Inferior parietal cortex (tissue), 1 donor: ENCODE data around the gene PAQR7.

Experiments used
- DNase-seq: peaks from one replicate; pipeline ENCODE4 v3.0.0-alpha.2; 2016; ENCODE audit errors: extremely low spot score

The PAQR7 gene

GRCh38 chr1:25875154-25875855 is at the start of gene PAQR7:
Gene PAQR7 (minus strand): TSS chr1:25875708. CDS start chr1:25863839, 11,869 bp downstream.
- DNase-seq = peak; percentile 73

DNA sequence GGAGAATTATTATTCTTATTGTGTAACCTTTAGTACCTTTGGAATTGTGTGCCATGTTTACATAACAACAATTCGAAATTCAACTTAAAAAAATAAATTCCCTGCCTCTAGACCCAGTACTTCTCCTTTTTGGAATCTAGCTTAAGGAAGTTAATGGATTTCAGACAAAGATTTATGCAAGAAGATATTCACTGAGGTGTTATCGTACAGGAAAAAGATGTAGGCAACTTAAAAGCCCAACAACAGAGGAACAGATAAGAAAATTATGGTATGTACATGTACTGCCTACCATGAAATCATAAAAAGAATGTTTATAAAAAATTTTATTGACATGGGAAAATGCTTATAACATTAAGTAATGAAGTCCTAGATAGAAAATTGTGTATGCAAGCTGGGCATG is 48.9 kb upstream of the PAQR7 start:
- DNase-seq = no peak

- DNase-seq = no peak
Observed at GRCh38 chr1:25922971-25923552, 47.6 kb upstream of the PAQR7 start.

GRCh38 chr1:25922056-25922970 is 46.8 kb upstream of the PAQR7 start:
- no peak for DNase-seq

DNA sequence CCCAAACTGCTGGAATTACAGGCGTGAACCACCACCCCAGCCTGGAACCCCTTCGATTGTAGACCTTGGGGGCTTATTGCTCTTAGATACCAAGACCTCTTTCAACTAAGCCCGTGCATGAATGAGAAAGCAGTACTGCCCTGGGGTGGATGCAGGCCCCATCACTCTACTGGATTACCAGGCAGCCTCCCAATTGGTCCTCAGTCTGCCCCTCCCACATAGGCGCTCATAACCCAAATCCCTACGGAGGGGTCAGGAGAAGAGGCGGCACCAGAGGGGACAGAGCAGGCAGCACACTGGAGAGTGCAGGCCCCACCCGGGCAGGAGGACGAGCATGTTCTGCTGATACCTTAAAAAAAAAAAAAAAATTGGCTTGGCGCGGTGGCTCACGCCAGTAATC is 43.1 kb upstream of the PAQR7 start:
- DNase-seq = no peak

DNA sequence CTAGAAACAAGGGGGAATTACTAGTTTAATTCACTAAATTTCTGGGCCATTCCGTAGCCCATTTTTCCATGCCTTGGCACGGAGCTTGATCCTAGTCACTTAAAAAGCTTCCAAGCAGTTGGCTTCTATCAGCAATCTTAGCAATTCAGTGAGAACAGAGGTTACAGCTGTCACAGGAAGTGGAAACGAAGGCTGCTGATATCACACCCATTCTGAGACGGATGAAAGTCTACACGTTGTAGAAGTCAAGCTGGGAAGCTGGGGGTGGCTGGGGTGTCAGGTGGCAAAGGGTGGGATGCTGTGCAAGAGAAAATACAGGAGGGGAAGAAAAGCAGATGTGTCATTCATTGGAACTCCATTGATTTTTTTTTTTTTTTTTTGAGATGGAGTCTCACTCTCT is 42.5 kb upstream of the PAQR7 start:
- DNase-seq = no peak

- DNase-seq = no peak
Observed at GRCh38 chr1:25916460-25916859, 41.0 kb upstream of the PAQR7 start.

DNA sequence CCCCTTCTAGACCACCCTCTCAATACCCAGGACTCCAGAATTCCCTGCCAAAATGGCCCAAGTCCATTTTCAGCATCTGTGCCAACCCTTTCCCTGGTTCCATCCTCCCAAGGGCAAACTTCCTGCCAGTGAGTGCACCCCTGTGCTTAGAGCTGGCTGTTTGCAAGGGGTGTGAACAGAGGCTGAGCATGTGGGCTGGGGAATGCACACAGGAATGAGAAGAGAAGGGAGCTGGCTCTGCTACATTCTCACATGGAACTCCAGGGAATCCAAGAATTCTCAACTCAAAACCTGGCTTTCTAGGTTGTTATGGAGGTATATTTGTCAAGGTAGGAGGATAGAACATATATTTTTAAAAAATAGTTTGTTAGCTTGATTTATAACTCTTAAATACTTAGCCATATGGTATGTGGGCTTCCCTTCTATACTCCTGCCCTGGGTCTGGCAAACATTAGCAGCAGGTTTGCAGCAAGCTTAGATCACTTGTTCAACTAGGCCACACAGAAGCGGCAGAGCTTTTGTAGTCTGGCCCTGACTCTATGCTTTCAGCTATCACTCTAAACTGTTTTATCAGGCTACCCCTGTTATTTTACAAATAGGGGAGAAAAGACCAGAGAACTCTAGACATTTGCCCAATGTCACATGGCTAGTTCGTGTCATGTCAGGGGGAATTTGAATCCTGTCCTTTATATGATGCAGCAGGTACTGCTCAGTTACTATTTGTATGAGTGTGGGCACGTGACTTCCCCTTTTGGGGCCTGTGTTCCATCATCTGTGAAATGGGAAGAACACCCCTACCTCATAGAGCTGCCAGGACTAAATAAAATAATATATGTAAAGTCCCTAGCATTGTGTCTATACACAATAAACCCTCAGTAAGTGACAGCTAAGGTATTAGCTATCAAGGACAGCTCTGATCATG is 38.8 kb upstream of the PAQR7 start:
- DNase-seq = no peak

DNA sequence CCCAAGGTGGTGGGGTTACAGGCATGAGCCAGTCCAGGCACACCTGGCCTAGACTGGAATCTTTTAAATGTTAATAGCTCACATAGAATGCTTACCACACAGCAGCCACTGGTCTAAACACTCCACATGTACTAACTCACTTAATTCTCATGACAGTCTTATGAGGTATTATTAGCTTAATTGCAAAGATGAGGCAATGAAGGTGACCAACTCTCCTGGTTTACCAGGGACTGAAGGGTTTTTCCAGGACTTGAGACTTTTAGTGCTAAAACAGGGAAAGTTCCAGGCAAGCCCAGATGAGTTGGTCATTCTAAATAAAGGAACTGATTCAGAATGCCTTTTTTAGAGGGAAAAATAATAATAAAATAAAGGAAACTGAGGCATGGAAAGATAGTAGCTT is 37.7 kb upstream of the PAQR7 start:
- no peak for DNase-seq

DNA sequence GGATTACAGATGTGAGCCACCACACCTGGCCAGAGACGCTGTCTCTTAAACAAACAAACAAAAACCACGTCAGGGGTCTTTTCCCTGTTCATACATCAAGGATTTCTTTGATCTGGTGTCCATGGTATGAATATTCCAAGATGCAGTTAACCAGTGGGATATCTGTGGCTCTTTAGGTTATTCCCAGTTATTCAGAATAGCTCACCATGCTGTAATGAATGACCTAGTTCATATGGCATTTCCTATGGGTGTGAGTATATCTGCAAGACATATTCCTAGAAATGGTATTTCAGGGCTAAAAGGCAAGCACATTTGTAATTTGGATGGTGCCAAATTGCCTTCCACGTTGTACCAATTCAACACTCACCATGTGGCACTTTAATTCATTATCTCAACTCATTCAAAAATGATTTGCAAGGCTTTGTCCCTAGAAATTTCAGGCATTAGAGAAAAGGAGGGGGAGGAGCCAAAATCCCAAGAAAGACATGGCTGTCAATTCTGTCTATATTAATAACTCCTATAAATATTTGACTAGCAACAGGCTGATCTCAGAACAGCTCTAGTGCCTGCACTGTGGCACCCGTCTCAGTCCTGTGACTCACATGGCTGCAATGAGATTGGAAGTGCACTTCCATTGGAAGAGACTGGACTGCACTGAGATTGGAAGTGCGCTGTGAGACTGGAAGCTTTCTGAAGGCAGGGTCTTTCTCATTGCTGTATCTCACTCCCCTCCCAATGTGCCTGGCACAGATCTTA is 36.7 kb upstream of the PAQR7 start:
- no peak for DNase-seq

- no peak for DNase-seq
Observed at GRCh38 chr1:25911162-25911561, 35.7 kb upstream of the PAQR7 start.

- no peak for DNase-seq
Observed at GRCh38 chr1:25909040-25909439, 33.5 kb upstream of the PAQR7 start.

DNA sequence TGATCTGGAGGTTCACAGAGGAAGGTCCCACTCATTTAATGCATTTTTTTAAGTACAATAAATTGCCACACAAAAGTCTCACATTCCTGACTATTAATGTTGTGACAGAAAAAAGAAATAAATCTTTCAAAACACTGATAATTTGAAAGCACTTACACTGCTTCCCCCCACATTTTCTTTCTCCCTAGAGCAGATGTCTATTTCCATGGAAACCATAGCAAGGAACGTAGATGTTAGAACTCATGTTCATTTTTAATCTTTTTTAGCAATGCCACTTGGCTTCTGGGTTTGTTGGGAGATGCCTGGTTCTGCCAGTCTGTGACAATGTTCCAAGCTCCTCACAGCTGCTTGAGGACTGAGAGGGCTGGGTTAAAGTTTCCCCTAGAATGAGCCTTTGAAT is 32.7 kb upstream of the PAQR7 start:
- DNase-seq = no peak

DNA sequence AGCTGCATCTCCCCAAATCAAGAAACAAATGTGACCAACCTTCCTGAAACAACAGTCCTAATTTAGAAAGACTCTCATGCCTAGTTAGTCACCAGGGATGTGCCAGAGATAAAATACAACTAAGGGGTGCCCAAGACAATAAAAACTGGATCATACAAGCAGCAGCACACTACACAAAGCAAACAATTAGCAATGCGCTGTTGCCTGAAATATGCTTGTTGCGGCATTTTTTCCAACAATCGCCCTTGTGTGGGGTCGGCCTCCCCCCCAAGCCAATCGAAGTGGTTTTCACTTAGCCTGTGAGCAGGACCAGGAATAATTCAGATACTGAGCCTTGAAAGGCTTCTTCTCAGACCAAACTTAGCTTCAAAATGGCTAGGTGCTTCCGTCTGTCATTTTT is 32.1 kb upstream of the PAQR7 start:
- DNase-seq = no peak

DNA sequence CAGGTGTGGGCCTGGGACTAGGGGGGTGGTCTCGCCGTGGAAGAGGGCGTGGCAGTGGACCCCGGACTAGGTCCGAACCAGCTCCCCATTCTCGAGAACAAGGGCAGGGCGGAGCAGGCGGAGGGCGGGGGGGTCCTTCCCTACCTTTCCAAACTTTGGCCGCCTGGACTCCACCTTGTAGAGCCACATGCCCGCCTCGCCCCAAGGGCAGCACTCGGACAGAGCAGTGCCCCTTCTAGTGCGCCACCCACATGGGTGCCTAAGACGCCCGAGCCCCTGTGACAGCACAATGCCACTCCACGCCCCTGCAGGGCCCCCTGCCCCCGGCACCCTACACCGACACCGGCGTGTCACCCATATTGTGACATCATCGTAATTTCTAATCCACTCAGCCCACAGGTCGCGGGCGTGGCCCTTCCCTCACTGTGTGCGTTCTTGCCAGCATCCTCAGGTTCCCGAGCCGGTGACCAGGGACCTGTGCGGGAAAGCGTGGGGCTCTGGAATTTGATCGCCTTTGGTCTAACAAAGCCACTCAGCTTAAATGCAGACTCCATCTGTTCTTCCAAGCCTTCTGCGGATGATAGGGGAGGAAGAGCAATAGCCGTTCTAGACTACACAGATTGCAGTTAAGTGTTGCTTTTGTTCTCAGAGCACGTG is 31.3 kb upstream of the PAQR7 start:
- no peak for DNase-seq

GRCh38 chr1:25905680-25906643 is 30.5 kb upstream of the PAQR7 start, which contains the start of gene STMN1:
Gene STMN1 (minus strand): TSS chr1:25906419. CDS start chr1:25904676, 1,743 bp downstream.
- peak; percentile 93 for DNase-seq

DNA sequence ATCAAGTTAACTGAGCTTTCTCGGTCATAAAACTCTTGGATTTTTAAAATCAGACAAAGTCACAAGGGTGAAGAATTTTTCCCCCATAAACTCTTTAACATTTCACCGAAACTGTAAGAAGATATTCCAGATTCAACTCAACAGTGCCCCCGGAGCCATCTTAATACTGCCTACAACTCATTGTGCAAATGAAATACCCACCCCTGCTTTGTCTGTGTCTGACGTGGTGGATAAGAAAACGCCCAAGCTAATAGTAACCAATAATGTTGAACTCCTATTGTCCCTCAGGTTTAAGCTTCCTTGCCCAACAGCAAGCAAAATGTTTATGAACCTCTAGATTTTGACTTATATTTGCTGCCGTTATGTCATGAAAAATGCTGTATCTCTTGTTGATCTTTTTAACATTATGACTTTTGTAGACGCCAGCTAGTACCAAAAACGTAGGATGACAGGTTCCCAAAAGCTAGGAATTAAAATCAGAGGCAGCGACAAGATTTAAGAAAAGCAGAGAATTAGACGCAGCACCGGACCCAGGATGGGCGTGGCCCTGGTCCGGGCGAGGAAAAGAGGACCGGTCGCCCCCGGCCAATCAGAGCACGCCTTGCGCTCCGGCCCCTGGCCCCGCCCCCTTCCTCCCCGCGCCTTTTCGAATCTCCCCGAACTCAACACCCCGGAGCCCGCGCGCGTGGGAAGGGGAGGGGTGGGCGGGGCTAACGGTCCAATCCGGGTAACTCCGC is 29.6 kb upstream of the PAQR7 start:
- DNase-seq = peak; percentile 90

- no peak for DNase-seq
Observed at GRCh38 chr1:25903986-25904385, 28.5 kb upstream of the PAQR7 start.
